AG09309 (cell line): Measurements from ENCODE around the gene CMSS1.

Experiments
- DNase-seq: peaks from one replicate; pipeline ENCODE4 v3.0.0-alpha.2; 2010; ENCODE audit warnings: low read depth
- H3K4me3 ChIP-seq: 2 replicates; pipeline ENCODE4 v1.5.1; 2011; ENCODE audit warnings: mild to moderate bottlenecking, low read depth, low read length, moderate library complexity; ENCODE audit not compliant: control insufficient read depth
- TF ChIP-seq, protein P1 (sequence below): IDR thresholded peaks from 2 replicates; pipeline ENCODE4 v1.5.1; 2011; ENCODE audit warnings: mild to moderate bottlenecking, low read depth, low read length, inconsistent platforms; ENCODE audit not compliant: insufficient read depth, control insufficient read depth; ENCODE audit errors: missing control alignments

CMSS1 gene

DNA sequence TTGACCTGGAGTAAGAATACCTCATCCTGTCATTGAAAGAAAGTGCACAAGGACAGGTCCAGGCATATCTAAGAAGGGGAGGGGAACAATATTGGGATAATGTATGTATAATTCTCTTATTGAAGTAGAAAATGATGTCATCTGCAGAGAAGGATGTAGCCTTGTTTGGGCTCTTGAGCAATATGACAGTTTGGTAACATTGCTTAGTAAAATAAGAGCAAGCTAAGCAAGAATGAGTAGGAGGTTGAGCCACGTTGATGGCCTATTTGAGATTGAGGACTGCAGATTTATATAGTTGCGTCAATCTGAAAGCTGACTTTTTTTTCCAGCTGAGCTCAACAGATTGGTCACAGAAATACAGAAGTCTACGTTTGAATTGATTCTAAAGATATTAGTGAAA is 151.5 kb downstream of the CMSS1 start:
- DNase-seq, result no peak
- TF ChIP-seq, protein P1, sequence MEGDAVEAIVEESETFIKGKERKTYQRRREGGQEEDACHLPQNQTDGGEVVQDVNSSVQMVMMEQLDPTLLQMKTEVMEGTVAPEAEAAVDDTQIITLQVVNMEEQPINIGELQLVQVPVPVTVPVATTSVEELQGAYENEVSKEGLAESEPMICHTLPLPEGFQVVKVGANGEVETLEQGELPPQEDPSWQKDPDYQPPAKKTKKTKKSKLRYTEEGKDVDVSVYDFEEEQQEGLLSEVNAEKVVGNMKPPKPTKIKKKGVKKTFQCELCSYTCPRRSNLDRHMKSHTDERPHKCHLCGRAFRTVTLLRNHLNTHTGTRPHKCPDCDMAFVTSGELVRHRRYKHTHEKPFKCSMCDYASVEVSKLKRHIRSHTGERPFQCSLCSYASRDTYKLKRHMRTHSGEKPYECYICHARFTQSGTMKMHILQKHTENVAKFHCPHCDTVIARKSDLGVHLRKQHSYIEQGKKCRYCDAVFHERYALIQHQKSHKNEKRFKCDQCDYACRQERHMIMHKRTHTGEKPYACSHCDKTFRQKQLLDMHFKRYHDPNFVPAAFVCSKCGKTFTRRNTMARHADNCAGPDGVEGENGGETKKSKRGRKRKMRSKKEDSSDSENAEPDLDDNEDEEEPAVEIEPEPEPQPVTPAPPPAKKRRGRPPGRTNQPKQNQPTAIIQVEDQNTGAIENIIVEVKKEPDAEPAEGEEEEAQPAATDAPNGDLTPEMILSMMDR, result no peak
- no peak overlapping the region for H3K4me3 ChIP-seq

- no peak for DNase-seq
- TF ChIP-seq, protein P1, result no peak
- no peak overlapping the region for H3K4me3 ChIP-seq
Observed at GRCh38 chr3:99970198-99970597, 152.5 kb downstream of the CMSS1 start.

DNA sequence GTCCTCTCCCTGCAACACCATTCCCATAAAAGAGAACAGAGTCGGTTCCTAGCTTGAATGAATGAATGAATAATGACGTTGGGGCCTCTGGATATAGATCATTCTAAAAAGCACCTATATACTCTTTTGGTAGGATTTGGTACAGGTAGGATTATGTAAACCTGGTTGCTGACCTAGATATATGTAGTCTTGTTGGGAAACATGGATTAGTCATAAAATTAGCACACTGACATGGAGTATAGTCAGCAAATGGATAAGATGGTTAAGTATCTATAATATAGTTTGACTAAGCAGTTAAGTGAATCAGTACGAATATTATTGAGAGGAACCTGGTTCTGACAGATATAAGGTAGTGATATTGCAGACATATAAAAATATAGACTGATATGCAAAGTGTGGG is 154.1 kb downstream of the CMSS1 start:
- TF ChIP-seq, protein P1, result no peak
- no peak overlapping the region for H3K4me3 ChIP-seq
- DNase-seq, result no peak

- no peak for DNase-seq
- H3K4me3 ChIP-seq, result no peak overlapping the region
- TF ChIP-seq, protein P1, result no peak
Observed at GRCh38 chr3:99972380-99973104, 154.9 kb downstream of the CMSS1 start.

- DNase-seq, result no peak
- H3K4me3 ChIP-seq, result no peak overlapping the region
- TF ChIP-seq, protein P1, result no peak
Observed at GRCh38 chr3:99974989-99975388, 157.3 kb downstream of the CMSS1 start.

GRCh38 chr3:99976584-99976983 is 158.9 kb downstream of the CMSS1 start:
- TF ChIP-seq, protein P1, result no peak
- no peak for DNase-seq

More at GRCh38 chr3:99976584-99976983, 158.9 kb downstream of the CMSS1 start:
- no peak overlapping the region for H3K4me3 ChIP-seq
